ENCODE data around the gene SEMA5A. TPM values are rescaled to one million over a fixed set of nuclear protein-coding genes. Genes with fewer than 3 reads are reported as not detected.

SEMA5A gene
- total RNA-seq, 2 experiments from 2014 or later = not detected

GRCh38 chr5:9054322-9054721 lies 491.6 kb downstream of the SEMA5A start:
- ATAC-seq = no peak
- Mint-ChIP-seq H3K27ac (no peak overlapping the region), H3K27me3 (no peaks in the 10 kb centered on the region), H3K4me3 (no peak overlapping the region), H3K9me3 (no peaks in the 10 kb centered on the region), H3K36me3 (ENCODE audit: low read depth) (no peaks in the 10 kb centered on the region), H3K4me1 (ENCODE audit: low read depth) (no peaks in the 10 kb centered on the region)
- ChIA-PET CTCF (interaction anchor here (1.3 kb wide), 1 partner anchor 18 kb away, joined by 3 read pairs; no protein-coding TSS in a partner anchor), POLR2A (no interaction called here)
- no peak for DNase-seq
- intact Hi-C loops (cut with micrococcal nuclease) = no loop called here
- TF ChIP-seq CTCF (IDR thresholded peaks at IDR 0.05) = no peak

- no peaks in the 10 kb centered on the region for H3K36me3 Mint-ChIP-seq (ENCODE audit: low read depth)
- H3K4me1 Mint-ChIP-seq (ENCODE audit: low read depth) = no peaks in the 10 kb centered on the region
- ChIA-PET POLR2A (no interaction called here), CTCF (no interaction called here)
- DNase-seq (no peak), ATAC-seq (no peak)
- H3K27me3 Mint-ChIP-seq = no peaks in the 10 kb centered on the region
- H3K27ac Mint-ChIP-seq = no peak overlapping the region
- TF ChIP-seq CTCF (IDR thresholded peaks at IDR 0.05) = no peak
- no peaks in the 10 kb centered on the region for H3K9me3 Mint-ChIP-seq
- no peak overlapping the region for H3K4me3 Mint-ChIP-seq
- intact Hi-C loops (cut with micrococcal nuclease) = no loop called here
These were observed 493.5 kb downstream of the SEMA5A start for GRCh38 chr5:9052421-9052820.

- Mint-ChIP-seq H3K9me3 (no peaks in the 10 kb centered on the region), H3K4me1 (ENCODE audit: low read depth) (no peaks in the 10 kb centered on the region), H3K27ac (no peak overlapping the region), H3K4me3 (no peak overlapping the region), H3K36me3 (ENCODE audit: low read depth) (no peaks in the 10 kb centered on the region), H3K27me3 (no peaks in the 10 kb centered on the region)
- POLR2A ChIA-PET = no interaction called here
- no peak for ATAC-seq
- no peak for TF ChIP-seq CTCF (IDR thresholded peaks at IDR 0.05)
- intact Hi-C loops (cut with micrococcal nuclease) = no loop called here
- DNase-seq = no peak
- CTCF ChIA-PET = no interaction called here
These were observed 494.1 kb downstream of the SEMA5A start for GRCh38 chr5:9051779-9052178.

GRCh38 chr5:9047932-9048331 lies 497.9 kb downstream of the SEMA5A start:
- no peak overlapping the region for H3K27ac Mint-ChIP-seq
- no peak overlapping the region for H3K4me3 Mint-ChIP-seq
- no peaks in the 10 kb centered on the region for H3K4me1 Mint-ChIP-seq (ENCODE audit: low read depth)

More at GRCh38 chr5:9047932-9048331, 497.9 kb downstream of the SEMA5A start:
- ChIA-PET CTCF (interaction anchor here (0.7 kb wide), 1 partner anchor 19 kb away, joined by 3 read pairs; no protein-coding TSS in a partner anchor), POLR2A (no interaction called here)
- H3K9me3 Mint-ChIP-seq = no peaks in the 10 kb centered on the region
- ATAC-seq (no peak), DNase-seq (no peak)
- no peak for TF ChIP-seq CTCF (IDR thresholded peaks at IDR 0.05)
- intact Hi-C loops (cut with micrococcal nuclease) = no loop called here
- H3K36me3 Mint-ChIP-seq (ENCODE audit: low read depth) = no peaks in the 10 kb centered on the region
- H3K27me3 Mint-ChIP-seq = no peaks in the 10 kb centered on the region
